ENCODE data around the gene TLN1.

Gene TLN1

GRCh38 chr9:35760651-35761050 is 28.7 kb upstream of the TLN1 start:
- no peak for DNase-seq (ENCODE audit: low read depth)
- no peak overlapping the region for H3K4me3 ChIP-seq (ENCODE audit: control insufficient read depth, low read depth, low read length)
- TF ChIP-seq CTCF (conservative IDR thresholded peaks at IDR 0.05; ENCODE audit: control insufficient read depth, insufficient read depth, low read depth, low read length): no peak

- no peak for TF ChIP-seq CTCF (conservative IDR thresholded peaks at IDR 0.05; ENCODE audit: control insufficient read depth, insufficient read depth, low read depth, low read length)
- H3K4me3 ChIP-seq (ENCODE audit: control insufficient read depth, low read depth, low read length): no peak overlapping the region
- DNase-seq (ENCODE audit: low read depth): no peak
Measured at GRCh38 chr9:35759795-35760194, 27.8 kb upstream of the TLN1 start.

GRCh38 chr9:35758475-35759050 is 26.6 kb upstream of the TLN1 start:
- peak; percentile 30 for DNase-seq (ENCODE audit: low read depth)
- H3K4me3 ChIP-seq (ENCODE audit: control insufficient read depth, low read depth, low read length): no peak overlapping the region
- TF ChIP-seq CTCF (conservative IDR thresholded peaks at IDR 0.05; ENCODE audit: control insufficient read depth, insufficient read depth, low read depth, low read length): no peak

GRCh38 chr9:35757892-35758275 is 25.9 kb upstream of the TLN1 start:
- no peak overlapping the region for H3K4me3 ChIP-seq (ENCODE audit: control insufficient read depth, low read depth, low read length)
- no peak for TF ChIP-seq CTCF (conservative IDR thresholded peaks at IDR 0.05; ENCODE audit: control insufficient read depth, insufficient read depth, low read depth, low read length)

GRCh38 chr9:35757226-35757891 is 25.4 kb upstream of the TLN1 start:
- TF ChIP-seq CTCF (conservative IDR thresholded peaks at IDR 0.05; ENCODE audit: control insufficient read depth, insufficient read depth, low read depth, low read length): no peak
- no peak for DNase-seq (ENCODE audit: low read depth)
- no peak overlapping the region for H3K4me3 ChIP-seq (ENCODE audit: control insufficient read depth, low read depth, low read length)

More at GRCh38 chr9:35757892-35758275, 25.9 kb upstream of the TLN1 start:
- no peak for DNase-seq (ENCODE audit: low read depth)

GRCh38 chr9:35756275-35757225 is 24.6 kb upstream of the TLN1 start:
- peak overlapping the region; percentile 25 for H3K4me3 ChIP-seq (ENCODE audit: control insufficient read depth, low read depth, low read length)
- peak; percentile 50 for TF ChIP-seq CTCF (conservative IDR thresholded peaks at IDR 0.05; ENCODE audit: control insufficient read depth, insufficient read depth, low read depth, low read length)
- peak; percentile 18 for DNase-seq (ENCODE audit: low read depth)
